Upper lobe of left lung (tissue), 4 donors: Measurements from ENCODE around the gene C2orf69.

Experiments used
- EP300 ChIP-seq, 4 donors: sonication (generic); formaldehyde crosslinking; IDR thresholded peaks; one replicate each; pipeline ENCODE4 v1.5.1; 2017; ENCODE audit warnings: antibody characterized with exemption in 4 of 4, control low read depth in 2 of 4
- POLR2A ChIP-seq, 4 donors: fragments of 450-650 bp; IDR thresholded peaks; one replicate each; pipeline ENCODE4 v1.5.1; 2016 to 2017; ENCODE audit warnings: antibody characterized with exemption in 4 of 4, mild to moderate bottlenecking in 2 of 4
- POLR2AphosphoS5 ChIP-seq, 2 donors: sonication (generic); formaldehyde crosslinking; IDR thresholded peaks; one replicate each; pipeline ENCODE4 v1.5.1; 2017; ENCODE audit warnings: antibody characterized with exemption in 2 of 2
- TF ChIP-seq, protein P1 (sequence below), 6 experiments: fragments of 450-650 bp in 4 of 6; fragments of 200-600 bp in 2 of 6; sonication (generic) in 2 of 6; IDR thresholded peaks; one replicate each; pipeline ENCODE4 v1.5.1; 2016 to 2019; ENCODE audit warnings: antibody characterized with exemption in 6 of 6

DNA sequence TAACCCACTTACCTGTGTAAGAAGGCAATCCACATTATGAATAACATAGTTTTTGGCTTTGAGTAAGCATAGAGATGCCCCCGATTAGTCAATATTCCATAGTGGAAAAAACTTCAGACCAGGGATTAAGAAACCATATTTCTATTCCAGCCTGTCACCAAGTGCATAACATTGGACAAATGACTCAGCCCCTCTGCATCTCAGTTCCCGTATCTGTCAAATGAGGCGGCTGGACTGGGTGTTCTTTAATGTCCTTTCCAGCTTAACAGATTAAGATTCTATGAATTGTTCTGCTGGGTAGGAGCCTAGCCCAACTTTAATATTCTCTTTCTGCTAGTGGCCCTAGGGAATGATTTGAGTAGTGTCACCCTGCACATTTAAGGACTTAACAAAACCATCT lies 48.3 kb upstream of the C2orf69 start:
- TF ChIP-seq POLR2AphosphoS5 (IDR thresholded peaks at IDR 0.05): no peak
- TF ChIP-seq POLR2A (IDR thresholded peaks at IDR 0.05): no peak
- TF ChIP-seq, protein P1, sequence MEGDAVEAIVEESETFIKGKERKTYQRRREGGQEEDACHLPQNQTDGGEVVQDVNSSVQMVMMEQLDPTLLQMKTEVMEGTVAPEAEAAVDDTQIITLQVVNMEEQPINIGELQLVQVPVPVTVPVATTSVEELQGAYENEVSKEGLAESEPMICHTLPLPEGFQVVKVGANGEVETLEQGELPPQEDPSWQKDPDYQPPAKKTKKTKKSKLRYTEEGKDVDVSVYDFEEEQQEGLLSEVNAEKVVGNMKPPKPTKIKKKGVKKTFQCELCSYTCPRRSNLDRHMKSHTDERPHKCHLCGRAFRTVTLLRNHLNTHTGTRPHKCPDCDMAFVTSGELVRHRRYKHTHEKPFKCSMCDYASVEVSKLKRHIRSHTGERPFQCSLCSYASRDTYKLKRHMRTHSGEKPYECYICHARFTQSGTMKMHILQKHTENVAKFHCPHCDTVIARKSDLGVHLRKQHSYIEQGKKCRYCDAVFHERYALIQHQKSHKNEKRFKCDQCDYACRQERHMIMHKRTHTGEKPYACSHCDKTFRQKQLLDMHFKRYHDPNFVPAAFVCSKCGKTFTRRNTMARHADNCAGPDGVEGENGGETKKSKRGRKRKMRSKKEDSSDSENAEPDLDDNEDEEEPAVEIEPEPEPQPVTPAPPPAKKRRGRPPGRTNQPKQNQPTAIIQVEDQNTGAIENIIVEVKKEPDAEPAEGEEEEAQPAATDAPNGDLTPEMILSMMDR (IDR thresholded peaks at IDR 0.05): no peak
- no peak for TF ChIP-seq EP300 (IDR thresholded peaks at IDR 0.05)
